Brain pericyte (primary cell): ENCODE measurements around the gene DDIT4.
"Not testable (repeated sequence)": the region's sequence is repeated elsewhere in the genome, so short reads cannot be mapped to it uniquely, and the experiment has no call there.

Experiments
- DNase-seq: peaks from one replicate; pipeline ENCODE4 v3.0.0-alpha.2; 2012; ENCODE audit warnings: low read depth, low spot score

Gene DDIT4

DNA sequence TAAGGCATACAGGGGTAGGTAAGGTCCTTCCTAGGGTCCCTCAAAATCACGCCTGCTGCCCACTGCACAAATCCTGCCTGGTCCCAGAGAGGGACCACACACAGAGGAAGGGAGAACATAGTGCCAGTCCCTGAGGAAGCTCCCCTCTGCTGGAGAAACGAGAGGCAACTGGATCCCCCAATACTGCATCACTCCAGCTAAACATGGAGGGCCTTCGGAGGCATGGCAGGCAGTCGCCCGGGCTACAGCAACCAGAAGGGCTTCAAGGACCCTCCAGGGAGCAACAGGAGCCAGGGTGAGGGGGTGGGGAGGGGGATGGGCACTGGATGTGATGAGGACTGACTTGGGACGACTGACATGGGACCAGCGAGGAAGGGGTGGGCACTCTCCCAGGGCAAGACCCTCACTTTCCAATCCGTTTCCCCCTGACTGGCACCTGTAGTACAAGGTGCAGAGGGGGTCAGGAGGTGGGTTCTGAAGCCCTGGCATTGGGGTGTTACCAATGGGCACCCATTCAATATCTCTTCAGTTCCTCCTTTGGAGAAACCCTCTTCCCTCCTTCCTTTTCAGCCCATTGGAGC is 21.7 kb downstream of the DDIT4 start:
- DNase-seq: no peak

DNA sequence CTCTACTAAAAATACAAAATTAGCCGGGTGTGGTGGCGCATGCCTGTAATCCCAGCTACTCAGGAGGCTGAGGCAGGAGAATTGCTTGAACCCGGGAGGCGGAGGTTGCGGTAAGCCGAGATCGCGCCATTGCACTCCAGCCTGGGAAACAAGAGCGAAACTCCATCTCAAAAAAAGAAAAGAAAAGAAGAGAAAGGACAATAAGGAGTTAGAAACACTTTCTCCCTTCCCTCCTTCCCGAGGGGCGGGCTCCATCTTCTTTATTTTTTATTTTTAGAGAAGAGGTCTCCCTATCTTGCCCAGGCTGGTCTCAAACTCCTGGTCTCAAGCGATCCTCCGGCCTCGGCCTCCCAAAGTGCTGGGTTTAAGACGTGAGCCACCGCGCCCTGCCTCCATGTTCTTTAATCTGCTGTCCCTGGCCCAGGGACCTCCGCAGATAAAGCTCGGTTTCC is 23.1 kb downstream of the DDIT4 start:
- DNase-seq: not testable (repeated sequence)

DNA sequence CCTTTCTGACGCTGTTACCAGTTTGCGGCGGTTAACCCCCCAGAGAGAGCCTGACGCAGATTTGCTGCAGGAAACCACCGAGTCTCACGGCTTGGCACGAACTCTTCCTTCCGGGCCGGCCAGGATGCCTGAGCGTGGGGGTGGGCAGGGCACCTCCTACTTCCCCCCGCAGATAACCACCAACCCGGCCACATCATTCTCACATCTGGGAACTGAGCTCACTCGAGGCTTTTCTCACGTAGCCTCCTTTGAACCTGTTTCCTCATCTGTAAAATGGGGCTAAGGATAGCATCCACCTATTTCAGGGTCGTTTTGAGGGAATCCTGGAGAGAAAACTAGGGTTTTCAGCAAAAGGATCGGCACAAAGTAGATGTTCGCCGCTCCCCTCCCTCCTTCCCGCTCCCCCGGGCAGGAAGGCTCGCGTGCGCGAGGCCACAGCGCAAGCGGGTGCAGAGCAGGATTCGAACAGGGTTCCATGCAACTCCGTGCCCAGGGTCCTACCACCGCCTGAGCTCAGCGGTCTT is 23.6 kb downstream of the DDIT4 start:
- DNase-seq: peak; percentile 95

- DNase-seq: peak; percentile 93
These were observed 24.3 kb downstream of the DDIT4 start for GRCh38 chr10:72297805-72298591.

GRCh38 chr10:72298592-72299519 is 25.1 kb downstream of the DDIT4 start:
- no peak for DNase-seq

DNA sequence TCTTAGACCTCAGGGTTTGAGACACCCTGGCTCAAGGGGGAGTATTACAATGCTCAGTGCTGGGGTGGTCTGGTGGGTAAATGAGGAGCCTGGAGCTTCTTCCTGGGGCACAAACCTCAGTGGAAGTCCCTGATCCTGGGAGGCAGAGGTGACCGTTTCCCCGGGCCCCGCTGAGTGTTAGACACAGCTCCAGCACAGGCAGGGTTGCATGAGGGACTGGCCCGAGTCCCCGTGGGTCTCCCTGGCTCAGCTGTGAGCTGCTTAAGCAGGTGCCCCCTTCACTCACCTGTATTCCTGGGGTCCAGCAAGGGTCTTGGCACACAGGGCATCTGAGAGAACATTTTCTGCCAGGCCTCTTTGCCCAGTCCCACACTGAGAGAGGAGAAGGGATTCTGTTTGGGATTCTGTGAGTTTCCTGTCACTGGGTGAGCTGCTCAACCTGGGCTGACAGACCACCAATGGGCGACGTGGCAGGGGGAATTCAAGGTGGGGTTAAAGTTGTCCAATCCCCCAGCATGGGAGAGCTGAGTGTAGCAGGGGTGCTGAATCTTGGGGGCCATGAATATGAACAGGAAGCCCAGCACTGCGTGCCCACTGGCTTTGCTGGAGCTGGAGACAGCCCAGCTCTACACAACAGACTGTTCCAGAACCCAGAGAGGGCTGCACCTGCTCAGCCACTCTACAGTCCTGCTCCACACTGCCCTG is 29.9 kb downstream of the DDIT4 start:
- no peak for DNase-seq

GRCh38 chr10:72306215-72306760 is 32.6 kb downstream of the DDIT4 start:
- no peak for DNase-seq

GRCh38 chr10:72307711-72308110 is 34.0 kb downstream of the DDIT4 start:
- DNase-seq: not testable (repeated sequence)

GRCh38 chr10:72308320-72308987 is 34.7 kb downstream of the DDIT4 start:
- no peak for DNase-seq

GRCh38 chr10:72309290-72310240 is 35.8 kb downstream of the DDIT4 start:
- DNase-seq: no peak

GRCh38 chr10:72310241-72310633 is 36.5 kb downstream of the DDIT4 start:
- DNase-seq: no peak

DNA sequence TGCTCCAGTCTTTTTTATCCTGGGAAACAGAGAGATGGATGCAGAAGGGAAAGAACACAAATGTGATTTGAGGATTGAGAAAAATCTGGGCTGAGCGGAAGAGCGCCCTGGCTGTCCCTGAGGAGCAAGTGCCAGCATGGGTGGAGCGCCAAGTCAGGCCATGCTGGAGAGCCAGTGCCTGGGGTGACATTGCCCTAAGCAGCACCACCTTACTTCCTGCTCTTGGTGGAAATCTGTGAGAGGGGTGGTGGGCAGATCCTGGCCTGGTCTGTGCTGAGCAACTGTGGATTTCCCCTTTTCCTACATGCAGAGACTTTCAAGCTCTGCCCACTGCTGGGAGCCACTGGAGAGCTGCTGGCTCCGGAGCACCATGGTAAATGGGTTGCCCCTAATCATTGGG is 36.9 kb downstream of the DDIT4 start:
- DNase-seq: no peak

- DNase-seq: no peak
These were observed 37.9 kb downstream of the DDIT4 start for GRCh38 chr10:72311667-72312066.

GRCh38 chr10:72312865-72313391 is 39.2 kb downstream of the DDIT4 start:
- no peak for DNase-seq

- DNase-seq: no peak
These were observed 40.5 kb downstream of the DDIT4 start for GRCh38 chr10:72314263-72314662.

DNA sequence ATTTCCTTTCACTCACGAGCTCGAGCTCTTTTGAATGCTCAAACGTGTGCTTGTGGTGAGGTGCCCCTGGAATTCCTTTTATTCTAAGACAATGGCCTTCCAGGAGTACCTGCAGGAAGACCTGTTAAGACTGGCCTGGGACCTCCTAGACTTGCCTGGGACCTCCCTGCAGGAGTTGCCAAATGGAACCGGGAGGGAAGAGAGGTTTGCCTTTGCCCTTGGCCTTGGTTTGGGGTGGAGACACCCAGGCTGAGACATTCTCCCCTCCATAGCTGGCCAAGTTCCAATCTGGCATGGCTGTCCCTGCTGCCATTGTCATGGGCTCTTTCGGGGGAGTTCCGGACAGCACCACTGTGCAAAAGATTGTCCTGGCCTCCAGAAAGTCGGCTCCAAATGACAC is 41.3 kb downstream of the DDIT4 start:
- no peak for DNase-seq

DNA sequence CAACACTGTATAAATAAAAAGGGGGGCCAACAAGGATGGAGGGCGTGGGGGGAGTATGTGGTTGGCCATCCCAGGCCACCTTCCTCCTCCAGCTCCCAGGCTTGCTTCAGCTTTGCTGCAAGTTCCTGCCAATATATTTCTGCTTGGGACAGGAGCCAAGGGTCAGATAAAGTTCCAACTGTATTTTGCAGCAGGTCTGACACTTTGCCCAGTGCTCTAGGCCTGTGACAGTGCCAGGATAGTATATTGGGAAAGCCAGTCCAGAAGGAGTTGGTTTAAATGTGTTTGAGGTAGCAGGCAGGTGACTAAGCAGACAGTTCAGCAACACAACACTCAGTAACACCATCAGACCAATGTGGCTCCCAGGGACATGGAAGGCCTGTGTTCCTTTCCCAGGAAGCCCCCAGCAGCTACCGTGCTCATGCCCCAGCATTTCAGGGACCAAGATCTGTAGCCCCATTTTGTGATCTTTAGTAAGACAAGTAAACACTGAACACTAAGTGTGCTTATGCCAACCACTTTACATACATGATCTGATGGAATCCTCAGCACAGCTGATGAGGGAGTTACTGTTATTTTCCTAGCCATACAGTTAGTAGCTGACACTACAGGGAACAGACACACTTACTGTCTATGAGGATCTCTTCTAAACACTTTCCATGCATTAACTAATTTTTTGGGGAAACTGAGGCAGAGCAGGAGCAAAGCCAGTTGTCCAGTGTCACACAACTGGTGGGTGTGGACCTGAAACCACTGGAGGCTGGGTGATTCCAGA is 42.1 kb downstream of the DDIT4 start:
- DNase-seq: no peak

- DNase-seq: no peak
These were observed 42.6 kb downstream of the DDIT4 start for GRCh38 chr10:72316386-72316700.
